A549 (cell line): Measurements from ENCODE around the gene SLCO2A1. TPM values are rescaled to one million over a fixed set of nuclear protein-coding genes. Genes with fewer than 3 reads are reported as not detected.

Source experiments
- ATAC-seq, 2 experiments: fragments of 200-7000 bp in 1 of 2; fragments of >200 bp in 1 of 2; cut with Nextera tagmentation in 1 of 2; cut with Tn5 transposase in 1 of 2; 3 replicates each; pipeline versions ENCODE4 v1.8.0 to v1.9.1; 2018 to 2020; ENCODE audit warnings: mild to moderate bottlenecking in 1 of 2, moderate library complexity in 1 of 2
- CTCF ChIA-PET: fragments of 300-600 bp; sonication (Branson Sonifier 250); formaldehyde crosslinking; extraction: SDS; loops from one replicate; lab custom pipeline; 2021; ENCODE audit warnings: antibody characterized with exemption, inconsistent platforms; lab: Yijun Ruan, JAX
- POLR2A ChIA-PET: fragments of 350-600 bp; formaldehyde crosslinking; extraction: SDS; loops from one replicate; lab custom pipeline; 2021; ENCODE audit warnings: antibody characterized with exemption, inconsistent platforms; lab: Yijun Ruan, JAX
- DNase-seq, 2 experiments: peaks; one replicate each; pipeline versions ENCODE4 v3.0.0 to v3.0.0-alpha.2; 2011 to 2016; ENCODE audit warnings: low read depth in 1 of 2, low spot score in 1 of 2
- FAIRE-seq: peaks from 2 replicates; lab custom pipeline; 2011; peaks lifted over from hg19 to GRCh38; lab: Jason Lieb, UNC
- H3K27ac ChIP-seq, 2 experiments: fragments of >200 bp; sonication (Bioruptor Twin); formaldehyde crosslinking; 3 replicates each; pipeline ENCODE4 v1.5.1; 2016 to 2017
- H3K4me1 ChIP-seq: fragments of >200 bp; sonication (Bioruptor Twin); formaldehyde crosslinking; 3 replicates; pipeline ENCODE4 v1.6.1; 2016
- H3K4me2 ChIP-seq: fragments of >200 bp; sonication (Bioruptor Twin); formaldehyde crosslinking; 3 replicates; pipeline ENCODE4 v1.6.1; 2016
- H3K4me3 ChIP-seq: fragments of >200 bp; sonication (Bioruptor Twin); formaldehyde crosslinking; 3 replicates; pipeline ENCODE4 v1.5.1; 2016
- H3K9me3 ChIP-seq: fragments of >200 bp; sonication (Bioruptor Twin); formaldehyde crosslinking; 3 replicates; pipeline ENCODE4 v1.6.1; 2016
- BHLHE40 ChIP-seq: IDR thresholded peaks from 2 replicates; pipeline ENCODE4 v1.6.1; 2012; ENCODE audit warnings: low read depth, low read length, inconsistent platforms
- CEBPB ChIP-seq, 2 experiments: fragments of >200 bp in 1 of 2; sonication (Bioruptor Twin) in 1 of 2; formaldehyde crosslinking in 1 of 2; IDR thresholded peaks; 2 replicates each; pipeline ENCODE4 v1.6.1; 2012 to 2016
- CHD2 ChIP-seq: fragments of 150-350 bp; IDR thresholded peaks from 2 replicates; pipeline ENCODE4 v1.6.1; 2014; ENCODE audit warnings: low read length; ENCODE audit not compliant: partially characterized antibody
- EHF ChIP-seq: fragments of 250-450 bp; sonication (Bioruptor Pico); IDR thresholded peaks from 2 replicates; pipeline ENCODE4 v1.5.0; 2020; ENCODE audit warnings: mild to moderate bottlenecking
- EHMT2 ChIP-seq: fragments of 200-600 bp; sonication (generic); IDR thresholded peaks from 2 replicates; pipeline ENCODE4 v1.6.1; 2016; ENCODE audit warnings: antibody characterized with exemption, low read depth, mild to moderate bottlenecking, moderate library complexity
- ELK1 ChIP-seq: fragments of 150-350 bp; IDR thresholded peaks from 2 replicates; pipeline ENCODE4 v1.6.1; 2014; ENCODE audit warnings: low read depth, mild to moderate bottlenecking, low read length
- GATA3 ChIP-seq: IDR thresholded peaks from 2 replicates; pipeline ENCODE4 v1.6.1; 2012; ENCODE audit warnings: borderline replicate concordance
- HDAC2 ChIP-seq: fragments of 200-600 bp; sonication (generic); IDR thresholded peaks from 2 replicates; pipeline ENCODE4 v1.6.1; 2016
- HEYL ChIP-seq: fragments of 250-450 bp; sonication (Bioruptor Pico); IDR thresholded peaks from 2 replicates; pipeline ENCODE4 v1.8.0; 2021; ENCODE audit warnings: mild to moderate bottlenecking, moderate library complexity
- HOXB5 ChIP-seq: fragments of 250-450 bp; sonication (Bioruptor Pico); IDR thresholded peaks from 2 replicates; pipeline ENCODE4 v1.5.0; 2020; ENCODE audit warnings: mild to moderate bottlenecking, moderate library complexity
- JUN ChIP-seq, 2 experiments: fragments of >200 bp; sonication (Bioruptor Twin); formaldehyde crosslinking; IDR thresholded peaks; 2 replicates in 1 of 2; 3 replicates in 1 of 2; pipeline ENCODE4 v1.6.1; 2016 to 2017
- KDM1A ChIP-seq: fragments of 200-600 bp; sonication (generic); IDR thresholded peaks from 2 replicates; pipeline ENCODE4 v1.6.1; 2016; ENCODE audit warnings: low read depth, mild to moderate bottlenecking
- KDM5A ChIP-seq: fragments of 200-600 bp; sonication (generic); IDR thresholded peaks from 2 replicates; pipeline ENCODE4 v1.6.1; 2016; ENCODE audit warnings: antibody characterized with exemption, mild to moderate bottlenecking
- MAZ ChIP-seq: fragments of 150-350 bp; IDR thresholded peaks from 2 replicates; pipeline ENCODE4 v1.6.1; 2014; ENCODE audit warnings: antibody characterized with exemption, low read depth, low read length, borderline replicate concordance
- MYC ChIP-seq: IDR thresholded peaks from 2 replicates; pipeline ENCODE4 v1.6.1; 2012; ENCODE audit warnings: mild to moderate bottlenecking, inconsistent platforms, low read length, improper control_type of control experiment, borderline replicate concordance
- NR3C1 ChIP-seq: fragments of >200 bp; sonication (Bioruptor Twin); formaldehyde crosslinking; IDR thresholded peaks from 3 replicates; pipeline ENCODE4 v1.6.1; 2017
- RFX5 ChIP-seq: fragments of 450-650 bp; IDR thresholded peaks from 2 replicates; pipeline ENCODE4 v1.7.1; 2014; ENCODE audit warnings: antibody characterized with exemption, mild to moderate bottlenecking, moderate library complexity
- SMC3 ChIP-seq: fragments of >200 bp; sonication (Bioruptor Twin); formaldehyde crosslinking; IDR thresholded peaks from 3 replicates; pipeline ENCODE4 v1.6.1; 2018; ENCODE audit warnings: inconsistent platforms
- TP53 ChIP-seq: fragments of 250-450 bp; sonication (Bioruptor Pico); IDR thresholded peaks from 2 replicates; pipeline ENCODE4 v1.5.0; 2021; ENCODE audit warnings: mild to moderate bottlenecking, moderate library complexity
- ZC3H11A ChIP-seq: fragments of 450-650 bp; IDR thresholded peaks from 2 replicates; pipeline ENCODE4 v1.6.1; 2014; ENCODE audit warnings: antibody characterized with exemption, mild to moderate bottlenecking
- ZFP36 ChIP-seq: fragments of 450-650 bp; IDR thresholded peaks from 2 replicates; pipeline ENCODE4 v1.6.1; 2014; ENCODE audit warnings: borderline replicate concordance; ENCODE audit not compliant: partially characterized antibody
- WGBS: methylation state at CpG from one replicate; pipeline ENCODE4 v1.1.6; 2017; ENCODE audit errors: missing lambda C conversion rate; 5-methylcytosine and 5-hydroxymethylcytosine counted together
- polyA plus RNA-seq, 4 experiments: library from polyadenylated mRNA; depleted of rRNA in 3 of 4; stranded (reverse); fragments of >200 nt; fragmentation: RNase III in 1 of 4; extraction: RNeasy Plus Mini Kit Qiagen cat#74134 plus additional on column Dnase treatment in 1 of 4; gene quantifications; 2 replicates in 3 of 4; 3 replicates in 1 of 4; pipeline ENCODE4 v1.2.3, GENCODE V29; 2011 to 2017
- TF ChIP-seq, protein P1 (sequence below): IDR thresholded peaks from 2 replicates; pipeline ENCODE4 v1.6.1; 2012
- TF ChIP-seq, protein P2 (sequence below): fragments of >200 bp; sonication (Bioruptor Twin); formaldehyde crosslinking; IDR thresholded peaks from 3 replicates; pipeline ENCODE4 v1.6.1; 2016

Gene SLCO2A1
- polyA plus RNA-seq, 2 of the 4 experiments (the other 2 are of a cell fraction) = 0.12 TPM; not detected in 1

GRCh38 chr3:134007819-134008218 is 21.9 kb downstream of the SLCO2A1 start:
- H3K4me1 ChIP-seq = no peaks in the 10 kb centered on the region
- DNase-seq = no peak
- no peaks in the 10 kb centered on the region for H3K9me3 ChIP-seq
- ChIA-PET CTCF (no interaction called here), POLR2A (no interaction called here)
- TF ChIP-seq HEYL (CRISPR knock-in tag) = no peak
- no peak for TF ChIP-seq KDM5A
- no peak for TF ChIP-seq EHF (CRISPR knock-in tag)
- no peak for TF ChIP-seq BHLHE40
- no peak for TF ChIP-seq SMC3
- TF ChIP-seq NR3C1 = no peak
- TF ChIP-seq RFX5 = no peak
- TF ChIP-seq, protein P1, sequence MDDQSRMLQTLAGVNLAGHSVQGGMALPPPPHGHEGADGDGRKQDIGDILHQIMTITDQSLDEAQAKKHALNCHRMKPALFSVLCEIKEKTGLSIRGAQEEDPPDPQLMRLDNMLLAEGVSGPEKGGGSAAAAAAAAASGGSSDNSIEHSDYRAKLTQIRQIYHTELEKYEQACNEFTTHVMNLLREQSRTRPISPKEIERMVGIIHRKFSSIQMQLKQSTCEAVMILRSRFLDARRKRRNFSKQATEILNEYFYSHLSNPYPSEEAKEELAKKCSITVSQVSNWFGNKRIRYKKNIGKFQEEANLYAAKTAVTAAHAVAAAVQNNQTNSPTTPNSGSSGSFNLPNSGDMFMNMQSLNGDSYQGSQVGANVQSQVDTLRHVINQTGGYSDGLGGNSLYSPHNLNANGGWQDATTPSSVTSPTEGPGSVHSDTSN = no peak
- no peak for TF ChIP-seq CHD2
- no peak for TF ChIP-seq MAZ
- no peak for TF ChIP-seq CEBPB (IDR thresholded peaks at IDR 0.05)
- TF ChIP-seq EHMT2 = no peak
- no peak for TF ChIP-seq GATA3
- TF ChIP-seq ZC3H11A = no peak
- no peak for TF ChIP-seq ZFP36
- WGBS = 14% methylated on average over 3 of the region's 3 CpGs
- H3K27ac ChIP-seq = no peak overlapping the region
- ATAC-seq = no peak
- FAIRE-seq = no peak
- H3K4me3 ChIP-seq = no peak overlapping the region
- no peak overlapping the region for H3K4me2 ChIP-seq

GRCh38 chr3:134004841-134005240 is 24.9 kb downstream of the SLCO2A1 start:
- H3K27ac ChIP-seq = no peak overlapping the region
- ChIA-PET CTCF (interaction anchor here (0.6 kb wide), 1 partner anchor 609 kb away, joined by 3 read pairs; no protein-coding TSS in a partner anchor), POLR2A (no interaction called here)
- H3K9me3 ChIP-seq = no peaks in the 10 kb centered on the region
- TF ChIP-seq ELK1 (no peak), HOXB5 (CRISPR knock-in tag) (no peak), SMC3 (no peak), RFX5 (no peak), JUN (IDR thresholded peaks at IDR 0.05) (no peak), MYC (no peak), HDAC2 (no peak)
- TF ChIP-seq, protein P2, sequence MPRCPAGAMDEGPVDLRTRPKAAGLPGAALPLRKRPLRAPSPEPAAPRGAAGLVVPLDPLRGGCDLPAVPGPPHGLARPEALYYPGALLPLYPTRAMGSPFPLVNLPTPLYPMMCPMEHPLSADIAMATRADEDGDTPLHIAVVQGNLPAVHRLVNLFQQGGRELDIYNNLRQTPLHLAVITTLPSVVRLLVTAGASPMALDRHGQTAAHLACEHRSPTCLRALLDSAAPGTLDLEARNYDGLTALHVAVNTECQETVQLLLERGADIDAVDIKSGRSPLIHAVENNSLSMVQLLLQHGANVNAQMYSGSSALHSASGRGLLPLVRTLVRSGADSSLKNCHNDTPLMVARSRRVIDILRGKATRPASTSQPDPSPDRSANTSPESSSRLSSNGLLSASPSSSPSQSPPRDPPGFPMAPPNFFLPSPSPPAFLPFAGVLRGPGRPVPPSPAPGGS = no peak
- ATAC-seq (no peak), FAIRE-seq (no peak), DNase-seq (no peak)
- H3K4me1 ChIP-seq = no peaks in the 10 kb centered on the region
- WGBS = 61% methylated on average over 4 of the region's 4 CpGs
- H3K4me3 ChIP-seq = no peak overlapping the region
- no peak overlapping the region for H3K4me2 ChIP-seq

GRCh38 chr3:134003066-134003465 is 26.7 kb downstream of the SLCO2A1 start:
- WGBS = 70% methylated on average over 5 of the region's 5 CpGs

More at GRCh38 chr3:134003066-134003465, 26.7 kb downstream of the SLCO2A1 start:
- no peak overlapping the region for H3K4me2 ChIP-seq
- FAIRE-seq (no peak), DNase-seq (no peak), ATAC-seq (no peak)
- CTCF ChIA-PET = interaction anchor here (1.0 to 1.1 kb wide), 2 partner anchors 23 to 38 kb away, joined by 3 read pairs; no protein-coding TSS in a partner anchor
- H3K4me3 ChIP-seq = no peak overlapping the region
- TF ChIP-seq, protein P2 = no peak
- no peak for TF ChIP-seq KDM1A
- TF ChIP-seq TP53 (CRISPR knock-in tag) = no peak
- no peak for TF ChIP-seq SMC3
- H3K9me3 ChIP-seq = no peaks in the 10 kb centered on the region
- no peaks in the 10 kb centered on the region for H3K4me1 ChIP-seq
- no peak overlapping the region for H3K27ac ChIP-seq
- POLR2A ChIA-PET = no interaction called here
